ENCODE results near the gene TNFRSF4. TPM values are rescaled to one million over a fixed set of nuclear protein-coding genes. Genes with fewer than 3 reads are reported as not detected.

Gene TNFRSF4
- total RNA-seq, 4 donors from 2014 or later = 0.42 to 2.1 (median 0.46) TPM; not detected in 1

GRCh38 chr1:1204998-1205768, 8.8 kb downstream of the TNFRSF4 start:
- peaks cover 5 to 6% of the 10 kb centered on the region in 2 donors for H3K4me1 ChIP-seq
- peaks cover 25 to 46% (median 38%) of the 10 kb centered on the region in 3 donors for H3K27me3 ChIP-seq
- no peaks in the 10 kb centered on the region for H3K36me3 ChIP-seq
- no peak overlapping the region for H3K4me3 ChIP-seq
- H3K9me3 ChIP-seq = no peaks in the 10 kb centered on the region
- no peak overlapping the region for H3K27ac ChIP-seq
- in situ Hi-C loops (cut with MboI; ENCODE audit: low sequenced_read_pairs in 4 of 4) (no loop called here), intact Hi-C loops (cut with DNase I; ENCODE audit: low total_unique reads) (loop anchor here (10.0 kb wide), 1 partner anchor 70 kb away; no protein-coding TSS in a partner anchor)
- DNase-seq (no peak), ATAC-seq (no peak)
- TF ChIP-seq POLR2A (IDR thresholded peaks at IDR 0.05) (no peak), CTCF (IDR thresholded peaks at IDR 0.05 in 4 of 5, conservative IDR thresholded peaks at IDR 0.05 in 1 of 5) (no peak)

GRCh38 chr1:1204425-1204920, 9.5 kb downstream of the TNFRSF4 start:
- no peaks in the 10 kb centered on the region for H3K36me3 ChIP-seq
- no peak for TF ChIP-seq POLR2A (IDR thresholded peaks at IDR 0.05)
- no peak for TF ChIP-seq CTCF (IDR thresholded peaks at IDR 0.05 in 4 of 5, conservative IDR thresholded peaks at IDR 0.05 in 1 of 5)
- H3K9me3 ChIP-seq = no peaks in the 10 kb centered on the region
- peaks cover 31 to 46% (median 38%) of the 10 kb centered on the region in 3 donors for H3K27me3 ChIP-seq
- DNase-seq = no peak
- peaks cover 5 to 6% of the 10 kb centered on the region in 2 donors for H3K4me1 ChIP-seq
- intact Hi-C loops (cut with DNase I; ENCODE audit: low total_unique reads) (loop anchor here (10.0 kb wide), 1 partner anchor 70 kb away; no protein-coding TSS in a partner anchor), in situ Hi-C loops (cut with MboI; ENCODE audit: low sequenced_read_pairs in 4 of 4) (no loop called here)
- H3K4me3 ChIP-seq = no peak overlapping the region
- no peak for ATAC-seq
- H3K27ac ChIP-seq = no peak overlapping the region

DNA sequence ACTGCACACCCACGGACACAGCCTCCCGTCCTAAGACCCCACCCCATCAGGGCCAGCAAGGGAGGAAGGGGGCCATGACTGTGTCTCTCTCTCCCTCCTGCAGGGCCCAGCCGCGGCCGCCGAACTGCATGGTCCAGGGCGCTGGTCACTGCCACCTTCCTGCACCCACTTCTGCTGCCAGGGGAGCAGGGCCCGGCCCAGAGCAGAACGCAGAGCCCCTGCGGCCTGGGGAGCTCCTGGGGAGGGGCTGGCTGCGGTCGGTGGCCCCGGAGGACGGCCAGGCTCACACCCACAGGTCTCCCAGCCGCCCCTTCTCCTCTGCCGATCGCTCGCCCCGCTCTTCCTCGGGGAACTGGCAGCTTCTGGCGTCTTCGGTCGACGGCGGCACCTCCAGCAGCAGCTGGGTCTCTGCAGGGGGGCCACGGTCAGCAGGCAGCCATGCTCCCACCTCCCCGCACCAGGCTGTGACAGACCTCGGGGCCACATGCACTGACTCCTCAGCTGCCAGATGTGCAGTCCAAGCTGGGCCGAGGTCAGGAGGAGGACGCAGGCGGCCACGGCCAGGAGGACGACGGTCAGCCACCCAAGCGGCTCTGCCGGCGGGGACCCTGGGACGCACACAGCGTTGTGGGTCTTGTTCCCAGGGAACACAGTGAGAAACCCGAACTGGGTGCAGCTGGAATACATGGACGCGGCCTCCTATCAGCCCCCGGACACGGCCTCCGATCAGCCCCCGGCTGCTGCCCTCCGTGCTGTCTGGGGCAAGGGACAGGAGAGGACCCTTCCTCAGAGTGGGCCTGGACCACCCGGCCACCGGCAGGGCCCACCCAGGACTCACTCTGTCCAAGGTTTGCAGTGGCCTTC, 10.2 kb downstream of the TNFRSF4 start:
- no peak for ATAC-seq
- in situ Hi-C loops (cut with MboI; ENCODE audit: low sequenced_read_pairs in 4 of 4) = no loop called here
- DNase-seq = no peak
- Histone ChIP-seq H3K9me3 (no peaks in the 10 kb centered on the region), H3K4me1 (peaks cover 5 to 6% of the 10 kb centered on the region in 2 donors), H3K4me3 (no peak overlapping the region), H3K27ac (no peak overlapping the region), H3K27me3 (peaks cover 31 to 42% (median 37%) of the 10 kb centered on the region in 3 donors), H3K36me3 (no peaks in the 10 kb centered on the region)
- TF ChIP-seq POLR2A (IDR thresholded peaks at IDR 0.05) (no peak), CTCF (IDR thresholded peaks at IDR 0.05 in 4 of 5, conservative IDR thresholded peaks at IDR 0.05 in 1 of 5) (no peak)
- intact Hi-C loops (cut with DNase I; ENCODE audit: low total_unique reads) = loop anchor here (10.0 kb wide), 1 partner anchor 69 kb away; no protein-coding TSS in a partner anchor

DNA sequence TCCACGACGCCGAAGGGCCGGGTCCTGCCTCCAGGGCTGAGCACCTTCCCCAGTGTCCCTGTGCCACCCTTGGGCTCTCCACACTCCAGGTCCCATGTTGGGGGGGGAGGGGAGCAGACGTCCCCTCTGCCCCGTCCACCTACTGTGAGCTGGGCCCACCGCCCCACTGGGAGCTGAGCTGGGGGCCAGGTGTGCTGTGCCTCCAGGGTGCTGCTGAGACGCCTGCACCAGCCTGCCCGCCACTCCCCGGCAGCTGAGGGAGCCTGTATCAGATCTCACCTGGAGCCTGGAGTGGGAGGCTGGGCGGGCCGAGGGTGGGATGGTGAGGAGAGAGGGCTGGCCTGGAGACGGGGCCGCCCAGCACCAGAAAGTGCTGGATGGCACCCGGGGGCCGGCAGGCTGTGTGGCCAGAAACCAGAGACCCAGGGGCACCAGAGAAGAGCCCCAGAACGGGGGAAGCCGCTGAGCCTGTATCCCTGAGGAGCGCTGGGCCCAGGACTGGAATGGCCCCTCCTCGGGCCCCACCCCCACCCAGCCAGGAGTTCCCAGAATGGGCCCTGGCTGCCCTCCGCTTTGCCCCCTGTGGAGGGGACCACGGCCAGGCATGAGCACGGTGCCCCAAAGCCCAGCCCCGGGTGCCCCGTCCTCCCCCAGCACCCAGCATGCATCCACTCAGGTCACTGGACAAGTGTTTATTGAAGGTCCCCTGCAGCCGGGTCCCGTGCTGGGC, 11.0 kb downstream of the TNFRSF4 start:
- Histone ChIP-seq H3K27ac (no peak overlapping the region), H3K27me3 (peaks cover 28 to 34% (median 29%) of the 10 kb centered on the region in 3 donors), H3K4me3 (no peak overlapping the region), H3K9me3 (no peaks in the 10 kb centered on the region), H3K36me3 (no peaks in the 10 kb centered on the region), H3K4me1 (peaks cover 0 to 6% of the 10 kb centered on the region in 2 donors)
- DNase-seq (no peak), ATAC-seq (no peak)
- TF ChIP-seq POLR2A (IDR thresholded peaks at IDR 0.05) (no peak), CTCF (IDR thresholded peaks at IDR 0.05 in 4 of 5, conservative IDR thresholded peaks at IDR 0.05 in 1 of 5) (no peak)
- intact Hi-C loops (cut with DNase I; ENCODE audit: low total_unique reads) (loop anchor here (10.0 kb wide), 1 partner anchor 68 kb away; no protein-coding TSS in a partner anchor), in situ Hi-C loops (cut with MboI; ENCODE audit: low sequenced_read_pairs in 4 of 4) (no loop called here)
